HCT116 (cell line): ENCODE results near the gene CLEC16A. TPM values are rescaled to one million over a fixed set of nuclear protein-coding genes. Genes with fewer than 3 reads are reported as not detected.

Source experiments
- ATAC-seq: fragments of 200-7000 bp; cut with Tn5 transposase; 2 replicates; pipeline ENCODE4 v1.9.1; 2020; ENCODE audit warnings: mild to moderate bottlenecking, moderate library complexity
- BruUV-seq: library from RNA; stranded (reverse); fragments of 400-500 nt; replicated peaks from 2 replicates; lab custom pipeline; 2021; lab: Mats Ljungman, UMichigan
- CTCF ChIA-PET: fragments of 300-600 bp; sonication (Branson Sonifier 250); formaldehyde crosslinking; loops from one replicate; lab custom pipeline; 2021; ENCODE audit warnings: antibody characterized with exemption; lab: Charles Lee
- POLR2A ChIA-PET: fragments of 300-600, 350-600 bp; sonication (Branson Sonifier 250); formaldehyde crosslinking; loops from one replicate; lab custom pipeline; 2021; ENCODE audit warnings: antibody characterized with exemption; lab: Charles Lee
- RAD21 ChIA-PET, 2 experiments: fragments of 300-600 bp; sonication (Branson Sonifier 250); formaldehyde crosslinking; loops; one replicate each; lab custom pipeline; 2023; ENCODE audit warnings: low total read pairs in 2 of 2; ENCODE audit not compliant: uncharacterized antibody in 2 of 2, unreplicated experiment in 2 of 2, low non-redundant PET in 1 of 2; lab: Charles Lee
- DNase-seq: peaks from one replicate; pipeline ENCODE4 v3.0.0-alpha.2; 2010; ENCODE audit warnings: low read depth, low spot score
- H2AFZ ChIP-seq: fragments of 200-600 bp; shearing (Covaris generic), sonication (generic); 2 replicates; pipeline ENCODE4 v1.6.1; 2017; ENCODE audit warnings: low read depth, mixed run types, mixed read lengths, antibody characterized with exemption, low read length; ENCODE audit not compliant: poor library complexity, severe bottlenecking
- H3K27ac ChIP-seq: 2 replicates; pipeline ENCODE4 v1.5.1; 2012; ENCODE audit warnings: low read depth, low read length
- H3K27me3 ChIP-seq: fragments of 200-600 bp; sonication (generic); 2 replicates; pipeline ENCODE4 v1.6.1; 2016; ENCODE audit warnings: mixed run types, low read length, mixed read lengths; ENCODE audit not compliant: insufficient read depth
- H3K36me3 ChIP-seq, 2 experiments: fragments of 200-500 bp in 1 of 2; fragments of 200-600 bp in 1 of 2; sonication (Bioruptor generic) in 1 of 2; sonication (generic) in 1 of 2; 2 replicates each; pipeline versions ENCODE4 v1.5.1 to v1.6.1; 2014 to 2016; ENCODE audit warnings: low read length in 2 of 2, inconsistent platforms in 1 of 2, mixed read lengths in 1 of 2, mixed run types in 1 of 2; ENCODE audit not compliant: insufficient read depth in 2 of 2, control insufficient read depth in 1 of 2
- H3K4me1 ChIP-seq, 2 experiments: fragments of 200-600 bp in 1 of 2; sonication (generic) in 1 of 2; 2 replicates each; pipeline versions ENCODE4 v1.5.1 to v1.6.1; 2012 to 2017; ENCODE audit warnings: low read length in 2 of 2, inconsistent platforms in 1 of 2, mild to moderate bottlenecking in 1 of 2, mixed read lengths in 1 of 2, mixed run types in 1 of 2, moderate library complexity in 1 of 2; ENCODE audit not compliant: insufficient read depth in 2 of 2, control insufficient read depth in 1 of 2
- H3K4me2 ChIP-seq: fragments of 200-600 bp; sonication (generic); 2 replicates; pipeline ENCODE4 v1.6.1; 2017; ENCODE audit warnings: mixed run types, low read length, mixed read lengths
- H3K4me3 ChIP-seq, 2 experiments: fragments of 200-600 bp in 1 of 2; sonication (generic) in 1 of 2; replicated peaks in 1 of 2; 2 replicates each; pipeline ENCODE4 v1.5.1; 2011 to 2016; ENCODE audit warnings: low read length in 2 of 2, control low read depth in 1 of 2, low read depth in 1 of 2, mild to moderate bottlenecking in 1 of 2, mixed read lengths in 1 of 2, mixed run types in 1 of 2
- H3K79me2 ChIP-seq: fragments of 200-600 bp; sonication (generic); 2 replicates; pipeline ENCODE4 v1.6.1; 2017; ENCODE audit warnings: mild to moderate bottlenecking, mixed run types, low read length, moderate library complexity, mixed read lengths; ENCODE audit not compliant: insufficient read depth
- H3K9ac ChIP-seq: fragments of 200-600 bp; sonication (generic); 2 replicates; pipeline ENCODE4 v1.6.1; 2016; ENCODE audit warnings: low read length, mixed read lengths
- H3K9me2 ChIP-seq: fragments of 200-600 bp; sonication (generic), shearing (Covaris generic); 2 replicates; pipeline ENCODE4 v1.6.1; 2017; ENCODE audit warnings: mixed run types, mild to moderate bottlenecking, moderate library complexity; ENCODE audit not compliant: insufficient read depth
- H3K9me3 ChIP-seq, 2 experiments: fragments of 200-500 bp in 1 of 2; fragments of 200-600 bp in 1 of 2; sonication (Bioruptor generic) in 1 of 2; sonication (generic) in 1 of 2; 2 replicates each; pipeline ENCODE4 v1.6.1; 2014 to 2017; ENCODE audit warnings: low read length in 2 of 2, mixed read lengths in 2 of 2, inconsistent platforms in 1 of 2, low read depth in 1 of 2, mild to moderate bottlenecking in 1 of 2, mixed run types in 1 of 2, moderate library complexity in 1 of 2; ENCODE audit not compliant: control insufficient read depth in 1 of 2, insufficient read depth in 1 of 2
- H4K20me1 ChIP-seq: fragments of 200-600 bp; sonication (generic), shearing (Covaris generic); 2 replicates; pipeline ENCODE4 v1.6.1; 2017; ENCODE audit warnings: mixed run types, mild to moderate bottlenecking, moderate library complexity; ENCODE audit not compliant: insufficient read depth
- CEBPB ChIP-seq: IDR thresholded peaks from 2 replicates; pipeline ENCODE4 v1.6.1; 2012; ENCODE audit warnings: low read depth
- CTCF ChIP-seq, 3 experiments: fragments of 200-600 bp in 1 of 3; sonication (generic) in 1 of 3; IDR thresholded peaks in 2 of 3; conservative IDR thresholded peaks in 1 of 3; 2 replicates each; pipeline ENCODE4 v1.5.1; 2012 to 2017; ENCODE audit warnings: low read depth in 2 of 3, low read length in 2 of 3, antibody characterized with exemption in 1 of 3, borderline replicate concordance in 1 of 3, control low read depth in 1 of 3, mild to moderate bottlenecking in 1 of 3, mixed read lengths in 1 of 3, mixed run types in 1 of 3, moderate library complexity in 1 of 3; ENCODE audit not compliant: insufficient read depth in 1 of 3
- EGR1 ChIP-seq: IDR thresholded peaks from 2 replicates; pipeline ENCODE4 v1.6.1; 2012; ENCODE audit warnings: low read depth
- ELF1 ChIP-seq: IDR thresholded peaks from 2 replicates; pipeline ENCODE4 v1.6.1; 2012; ENCODE audit warnings: low read depth, borderline replicate concordance
- EZH2 ChIP-seq: fragments of 200-600 bp; sonication (generic); IDR thresholded peaks from 2 replicates; pipeline ENCODE4 v1.6.1; 2017; ENCODE audit warnings: antibody characterized with exemption, mixed run types
- EZH2phosphoT487 ChIP-seq: fragments of 200-600 bp; IDR thresholded peaks from 2 replicates; pipeline ENCODE4 v1.6.1; 2018; ENCODE audit warnings: antibody characterized with exemption, borderline replicate concordance
- FOSL1 ChIP-seq: IDR thresholded peaks from 2 replicates; pipeline ENCODE4 v1.6.1; 2012; ENCODE audit warnings: low read depth
- JUND ChIP-seq: IDR thresholded peaks from 2 replicates; pipeline ENCODE4 v1.6.1; 2012
- POLR2A ChIP-seq: IDR thresholded peaks from 2 replicates; pipeline ENCODE4 v1.7.0; 2011; ENCODE audit warnings: borderline replicate concordance; ENCODE audit not compliant: insufficient read depth, insufficient read length; ENCODE audit errors: extremely low read depth
- POLR2AphosphoS5 ChIP-seq: IDR thresholded peaks from 2 replicates; pipeline ENCODE4 v1.6.1; 2011; ENCODE audit warnings: mild to moderate bottlenecking, low read depth, low read length, moderate library complexity
- REST ChIP-seq: IDR thresholded peaks from 2 replicates; pipeline ENCODE4 v1.6.1; 2012; ENCODE audit warnings: low read depth
- SIN3A ChIP-seq: IDR thresholded peaks from 2 replicates; pipeline ENCODE4 v1.6.1; 2012; ENCODE audit warnings: low read depth
- SP1 ChIP-seq: IDR thresholded peaks from 2 replicates; pipeline ENCODE4 v1.6.1; 2012; ENCODE audit warnings: low read depth
- TCF7L2 ChIP-seq: IDR thresholded peaks from 2 replicates; pipeline ENCODE4 v1.7.0; 2011; ENCODE audit warnings: borderline replicate concordance, inconsistent platforms; ENCODE audit not compliant: insufficient read depth, insufficient read length; ENCODE audit errors: extremely low read depth
- ZFX ChIP-seq: fragments of 450-650 bp; IDR thresholded peaks from 2 replicates; pipeline ENCODE4 v1.6.1; 2017
- ZNF274 ChIP-seq: fragments of 200-500 bp; sonication (Bioruptor generic); IDR thresholded peaks from 2 replicates; pipeline ENCODE4 v1.6.1; 2014; ENCODE audit warnings: mild to moderate bottlenecking, low read depth, low read length, inconsistent platforms
- intact Hi-C: fragments of 100-400 bp; cut with micrococcal nuclease; formaldehyde crosslinking; loops from 2 replicates; pipeline ENCODE4 v1.10.0; 2022
- total RNA-seq: library from RNA; stranded (reverse); gene quantifications from one replicate; pipeline ENCODE4 v1.2.1, GENCODE V29; 2021; ENCODE audit not compliant: unreplicated experiment

The CLEC16A gene
- total RNA-seq, 1 experiment from 2014 or later = 18.0 TPM

- no peak for TF ChIP-seq ELF1
Measured at GRCh38 chr16:11038777-11039176, 94.4 kb downstream of the CLEC16A start (continued).

GRCh38 chr16:11039726-11040125, 95.4 kb downstream of the CLEC16A start:
- no peak for DNase-seq
- ATAC-seq = no peak
- TF ChIP-seq EZH2phosphoT487 (no peak), EGR1 (no peak), EZH2 (no peak), POLR2A (no peak), CEBPB (no peak), REST (no peak), CTCF (IDR thresholded peaks at IDR 0.05 in 2 of 3, conservative IDR thresholded peaks at IDR 0.05 in 1 of 3; ENCODE audit: borderline replicate concordance in 1 of 3, insufficient read depth in 1 of 3, low read depth in 2 of 3, low read length in 2 of 3) (no peak), FOSL1 (no peak), SP1 (no peak), JUND (no peak), ZFX (no peak), SIN3A (no peak), POLR2AphosphoS5 (no peak), ZNF274 (no peak), TCF7L2 (no peak)
- no peaks in the 10 kb centered on the region for H3K27me3 ChIP-seq
- CTCF ChIA-PET = no interaction called here
- peaks cover 2 to 12% of the 10 kb centered on the region in 2 experiments; a peak in 1 of 4 replicates for H3K4me1 ChIP-seq
- no TSS peak for BruUV-seq
- no peak overlapping the region for H3K4me3 ChIP-seq
- H3K9me2 ChIP-seq = no peaks in the 10 kb centered on the region
- H3K79me2 ChIP-seq = no peaks in the 10 kb centered on the region
- RAD21 ChIA-PET = no interaction called here
- POLR2A ChIA-PET = no interaction called here
- H3K27ac ChIP-seq = no peak overlapping the region
- no peaks in the 10 kb centered on the region for H3K9me3 ChIP-seq
- no peaks in the 10 kb centered on the region for H4K20me1 ChIP-seq
- intact Hi-C loops = no loop called here
- no peak overlapping the region for H3K4me2 ChIP-seq
- H3K9ac ChIP-seq = no peak overlapping the region
- H3K36me3 ChIP-seq = no peaks in the 10 kb centered on the region
- H2AFZ ChIP-seq = no peak overlapping the region
